K562 (cell line): ENCODE results near the gene PMEPA1. TPM values are rescaled to one million over a fixed set of nuclear protein-coding genes. Genes with fewer than 3 reads are reported as not detected.

Experiments used
- ARID3A ChIP-seq: IDR thresholded peaks from 2 replicates; pipeline ENCODE4 v1.6.1; 2012; ENCODE audit warnings: low read depth, low read length, improper control_type of control experiment, borderline replicate concordance
- CEBPB ChIP-seq: fragments of 450-650 bp; IDR thresholded peaks from 2 replicates; pipeline ENCODE4 v1.6.1; 2016; ENCODE audit warnings: missing genetic modification characterization, missing compliant biosample characterization
- CREM ChIP-seq: IDR thresholded peaks from 2 replicates; pipeline ENCODE4 v1.6.1; 2014; ENCODE audit warnings: antibody characterized with exemption, low read depth
- E2F5 ChIP-seq: sonication (generic); formaldehyde crosslinking; IDR thresholded peaks from 2 replicates; pipeline ENCODE4 v1.8.0; 2022; ENCODE audit warnings: mild to moderate bottlenecking, missing genetic modification reagents
- HES1 ChIP-seq: fragments of 450-650 bp; IDR thresholded peaks from 2 replicates; pipeline ENCODE4 v1.6.1; 2016; ENCODE audit warnings: low read depth, mild to moderate bottlenecking, moderate library complexity
- HMG20A ChIP-seq: fragments of 450-650 bp; formaldehyde crosslinking; conservative IDR thresholded peaks from 2 replicates; pipeline ENCODE4 v1.4.0; 2020; ENCODE audit warnings: mild to moderate bottlenecking, mixed read lengths
- HNRNPL ChIP-seq: fragments of 200-400 bp; formaldehyde crosslinking; IDR thresholded peaks from 2 replicates; pipeline ENCODE4 v1.6.1; 2017; ENCODE audit warnings: low read depth, mild to moderate bottlenecking, low read length
- L3MBTL2 ChIP-seq: fragments of 450-650 bp; IDR thresholded peaks from 2 replicates; pipeline ENCODE4 v1.6.1; 2016; ENCODE audit warnings: mild to moderate bottlenecking, moderate library complexity
- MCM2 ChIP-seq: fragments of 450-650 bp; IDR thresholded peaks from 2 replicates; pipeline ENCODE4 v1.6.1; 2017; ENCODE audit warnings: low read depth, mild to moderate bottlenecking
- MTA3 ChIP-seq: fragments of 450-650 bp; formaldehyde crosslinking; IDR thresholded peaks from 2 replicates; pipeline ENCODE4 v1.6.1; 2017; ENCODE audit warnings: mild to moderate bottlenecking, borderline replicate concordance
- PHF20 ChIP-seq: fragments of 450-650 bp; IDR thresholded peaks from 2 replicates; pipeline ENCODE4 v1.6.1; 2018; ENCODE audit not compliant: partially characterized antibody
- RAD51 ChIP-seq: fragments of 450-650 bp; IDR thresholded peaks from 2 replicates; pipeline ENCODE4 v1.7.1; 2016; ENCODE audit warnings: low read depth, mild to moderate bottlenecking, borderline replicate concordance
- SIX5 ChIP-seq, 2 experiments: IDR thresholded peaks; 2 replicates each; pipeline ENCODE4 v1.6.1; 2011; ENCODE audit warnings: low read length in 2 of 2, borderline replicate concordance in 1 of 2, low read depth in 1 of 2, mild to moderate bottlenecking in 1 of 2, moderate library complexity in 1 of 2; ENCODE audit not compliant: insufficient read depth in 1 of 2
- SP1 ChIP-seq: sonication (generic); formaldehyde crosslinking; IDR thresholded peaks from 2 replicates; pipeline ENCODE4 v1.8.1; 2022; ENCODE audit warnings: mild to moderate bottlenecking, missing genetic modification reagents
- SPI1 ChIP-seq: IDR thresholded peaks from 2 replicates; pipeline ENCODE4 v1.6.1; 2011; ENCODE audit warnings: low read depth, low read length, control low read depth, borderline replicate concordance
- TOE1 ChIP-seq, 2 experiments: fragments of 450-650 bp in 1 of 2; sonication (generic) in 1 of 2; formaldehyde crosslinking in 1 of 2; IDR thresholded peaks; 2 replicates each; pipeline versions ENCODE4 v1.7.1 to v1.8.0; 2016 to 2022; ENCODE audit warnings: borderline replicate concordance in 2 of 2, mild to moderate bottlenecking in 2 of 2, antibody characterized with exemption in 1 of 2, inconsistent platforms in 1 of 2, low read depth in 1 of 2, missing genetic modification reagents in 1 of 2, moderate library complexity in 1 of 2
- VEZF1 ChIP-seq: fragments of 200-800 bp; sonication (Bioruptor generic); IDR thresholded peaks from 2 replicates; pipeline ENCODE4 v1.6.1; 2017; ENCODE audit warnings: missing genetic modification characterization, missing compliant biosample characterization
- ZNF398 ChIP-seq: fragments of 250-450 bp; sonication (Bioruptor Pico); IDR thresholded peaks from 2 replicates; pipeline ENCODE4 v1.8.0; 2021; ENCODE audit warnings: moderate library complexity, mild to moderate bottlenecking, inconsistent platforms
- ZNF57 ChIP-seq: fragments of 450-650 bp; formaldehyde crosslinking; IDR thresholded peaks from 2 replicates; pipeline ENCODE4 v1.4.0; 2020; ENCODE audit warnings: mild to moderate bottlenecking, moderate library complexity
- polyA plus RNA-seq, 8 experiments: library from polyadenylated mRNA; depleted of rRNA in 4 of 8; stranded (reverse) in 5 of 8; unstranded in 3 of 8; fragments of >200 nt; fragmentation: Nextera tagmentation in 2 of 8; fragmentation: Illumina TruSeq in 1 of 8; extraction: Ambion mirVana in 2 of 8; extraction: Trizol in 1 of 8; gene quantifications; 2 replicates each; pipeline versions ENCODE4 v1.2.1 to v1.2.3, GENCODE V29; 2011 to 2014; ENCODE audit warnings: inconsistent platforms in 1 of 8, missing spikeins in 1 of 8
- total RNA-seq, 7 experiments: library from RNA; depleted of rRNA in 6 of 7; stranded (reverse); fragments of >200 nt in 6 of 7; fragmentation: Illumina TruSeq in 2 of 7; extraction: Trizol in 2 of 7; gene quantifications; 2 replicates each; pipeline versions ENCODE4 v1.2.1 to v1.2.3, GENCODE V29; 2011 to 2021; ENCODE audit warnings: low replicate concordance in 1 of 7

Gene PMEPA1
- total and polyA plus RNA-seq, 9 of the 15 experiments (the other 6 are each of a cell fraction or from before 2014, with no cell fraction given), result 0.16 TPM; not detected in 8

GRCh38 chr20:57628047-57628961, 81.5 kb downstream of the PMEPA1 start (continued):
- no peak for TF ChIP-seq ARID3A
- no peak for TF ChIP-seq MTA3
- no peak for TF ChIP-seq E2F5 (CRISPR knock-in tag)
- TF ChIP-seq SPI1, result peak; percentile 53; the same call in 1 of the 2 replicates
- TF ChIP-seq HNRNPL, result no peak
- TF ChIP-seq SIX5 (IDR thresholded peaks at IDR 0.05; ENCODE audit: borderline replicate concordance in 1 of 2, insufficient read depth in 1 of 2, low read depth in 1 of 2, low read length in 2 of 2), result no peak
- peak; percentile 45; the same call in 1 of the 2 replicates for TF ChIP-seq VEZF1
- no peak for TF ChIP-seq PHF20
- no peak for TF ChIP-seq SP1 (CRISPR knock-in tag)
- peak; percentile 45; the same call in 1 of the 2 replicates for TF ChIP-seq L3MBTL2
- no peak for TF ChIP-seq HMG20A (CRISPR knock-in tag)
- TF ChIP-seq RAD51, result no peak
- 0 out of 2 replicates have a peak, but pooled peaks have one; percentile 5 for TF ChIP-seq CREM
- TF ChIP-seq CEBPB (tag), result 0 out of 2 replicates have a peak, but pooled peaks have one; percentile 36
- TF ChIP-seq HES1, result no peak
- no peak for TF ChIP-seq MCM2
- no peak for TF ChIP-seq TOE1 (IDR thresholded peaks at IDR 0.05; ENCODE audit: borderline replicate concordance)
- no peak for TF ChIP-seq TOE1 (CRISPR knock-in tag; IDR thresholded peaks at IDR 0.05; ENCODE audit: borderline replicate concordance, low read depth)
- TF ChIP-seq ZNF57, result no peak
- TF ChIP-seq ZNF398, result no peak
